Parathyroid adenoma (tissue), 2 donors: ENCODE results near the gene UTS2R.

Experiments
- H2AFZ ChIP-seq: fragments of 300-600 bp; sonication (generic); one replicate; pipeline ENCODE4 v1.7.0; 2017; ENCODE audit warnings: antibody characterized with exemption, mild to moderate bottlenecking
- H3K27ac ChIP-seq: fragments of 300-600 bp; sonication (generic); one replicate; pipeline ENCODE4 v1.7.0; 2017
- H3K27me3 ChIP-seq: fragments of 300-600 bp; sonication (generic); one replicate; pipeline ENCODE4 v1.7.0; 2017; ENCODE audit warnings: low read length; ENCODE audit not compliant: control insufficient read depth, insufficient read depth
- H3K36me3 ChIP-seq: fragments of 300-600 bp; sonication (generic); one replicate; pipeline ENCODE4 v1.7.0; 2017; ENCODE audit warnings: low read length; ENCODE audit not compliant: control insufficient read depth, insufficient read depth
- H3K4me1 ChIP-seq: fragments of 300-600 bp; sonication (generic); one replicate; pipeline ENCODE4 v1.7.0; 2017; ENCODE audit warnings: control low read depth
- H3K4me2 ChIP-seq: fragments of 300-600 bp; sonication (generic); one replicate; pipeline ENCODE4 v1.7.0; 2017; ENCODE audit warnings: low read length
- H3K4me3 ChIP-seq: fragments of 300-600 bp; sonication (generic); one replicate; pipeline ENCODE4 v1.7.0; 2017; ENCODE audit warnings: low read depth, low read length
- H3K79me2 ChIP-seq: fragments of 300-600 bp; sonication (generic); one replicate; pipeline ENCODE4 v1.7.0; 2017; ENCODE audit warnings: control low read depth
- H3K9ac ChIP-seq: fragments of 300-600 bp; sonication (generic); one replicate; pipeline ENCODE4 v1.7.0; 2017; ENCODE audit warnings: mild to moderate bottlenecking
- H3K9me3 ChIP-seq: fragments of 300-600 bp; sonication (generic); one replicate; pipeline ENCODE4 v1.7.0; 2017; ENCODE audit warnings: low read length; ENCODE audit not compliant: control insufficient read depth
- TF ChIP-seq, protein P1 (sequence below): fragments of 300-600 bp; sonication (generic); IDR thresholded peaks from one replicate; pipeline ENCODE4 v1.7.0; 2017; ENCODE audit warnings: antibody characterized with exemption, mild to moderate bottlenecking
- donor health status: primary hyperparathyroidism.

The UTS2R gene

DNA sequence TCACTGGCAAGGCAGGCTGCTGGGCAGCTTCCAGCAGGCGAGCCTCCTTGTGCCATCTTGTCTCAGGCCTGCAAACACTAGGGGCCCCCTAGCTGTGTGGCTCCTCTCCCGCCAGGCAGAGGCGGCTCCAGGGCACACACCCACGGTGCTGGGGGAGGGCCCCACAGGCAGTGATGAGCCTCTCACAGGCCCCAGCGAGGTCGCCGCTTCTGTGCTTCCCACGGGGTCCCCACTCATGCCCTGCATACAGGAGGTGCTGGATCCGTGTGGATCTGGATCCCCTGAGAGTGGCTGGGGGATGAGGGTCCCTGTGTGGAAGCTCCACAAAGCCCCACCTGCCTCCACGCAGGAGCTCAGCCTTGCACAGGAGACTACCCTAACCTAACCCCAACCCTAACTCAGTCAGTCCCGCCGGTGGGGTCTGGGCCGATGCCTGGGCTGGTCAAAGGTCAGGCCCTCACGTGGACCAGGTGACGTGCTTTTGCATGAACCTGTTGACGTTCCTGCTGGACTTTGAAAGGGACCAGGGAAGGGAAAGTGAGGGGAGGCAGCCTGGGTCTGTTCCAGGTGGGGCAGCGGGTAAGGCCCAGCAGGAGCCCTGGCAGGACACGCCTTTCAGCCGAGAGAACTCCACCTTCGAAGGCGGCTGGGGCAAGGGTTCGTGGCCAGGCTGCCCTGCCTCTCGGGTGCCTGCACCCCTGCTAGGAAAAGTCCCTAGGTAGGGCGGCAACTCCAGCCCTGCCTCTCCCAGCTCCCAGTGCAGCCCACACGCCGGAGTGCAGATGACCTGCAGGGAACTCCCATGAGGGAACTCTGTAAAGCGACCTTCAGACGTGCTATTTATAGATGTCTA lies 43.2 kb upstream of the UTS2R start:
- no peak overlapping the region for H2AFZ ChIP-seq
- H3K9ac ChIP-seq: no peak overlapping the region
- H3K4me1 ChIP-seq: peaks cover 12% of the 10 kb centered on the region
- no peaks in the 10 kb centered on the region for H3K79me2 ChIP-seq
- H3K9me3 ChIP-seq: no peaks in the 10 kb centered on the region
- TF ChIP-seq, protein P1, sequence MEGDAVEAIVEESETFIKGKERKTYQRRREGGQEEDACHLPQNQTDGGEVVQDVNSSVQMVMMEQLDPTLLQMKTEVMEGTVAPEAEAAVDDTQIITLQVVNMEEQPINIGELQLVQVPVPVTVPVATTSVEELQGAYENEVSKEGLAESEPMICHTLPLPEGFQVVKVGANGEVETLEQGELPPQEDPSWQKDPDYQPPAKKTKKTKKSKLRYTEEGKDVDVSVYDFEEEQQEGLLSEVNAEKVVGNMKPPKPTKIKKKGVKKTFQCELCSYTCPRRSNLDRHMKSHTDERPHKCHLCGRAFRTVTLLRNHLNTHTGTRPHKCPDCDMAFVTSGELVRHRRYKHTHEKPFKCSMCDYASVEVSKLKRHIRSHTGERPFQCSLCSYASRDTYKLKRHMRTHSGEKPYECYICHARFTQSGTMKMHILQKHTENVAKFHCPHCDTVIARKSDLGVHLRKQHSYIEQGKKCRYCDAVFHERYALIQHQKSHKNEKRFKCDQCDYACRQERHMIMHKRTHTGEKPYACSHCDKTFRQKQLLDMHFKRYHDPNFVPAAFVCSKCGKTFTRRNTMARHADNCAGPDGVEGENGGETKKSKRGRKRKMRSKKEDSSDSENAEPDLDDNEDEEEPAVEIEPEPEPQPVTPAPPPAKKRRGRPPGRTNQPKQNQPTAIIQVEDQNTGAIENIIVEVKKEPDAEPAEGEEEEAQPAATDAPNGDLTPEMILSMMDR: no peak
- no peak overlapping the region for H3K27ac ChIP-seq
- no peaks in the 10 kb centered on the region for H3K27me3 ChIP-seq
- H3K4me2 ChIP-seq: no peak overlapping the region
- no peaks in the 10 kb centered on the region for H3K36me3 ChIP-seq
- H3K4me3 ChIP-seq: no peak overlapping the region

DNA sequence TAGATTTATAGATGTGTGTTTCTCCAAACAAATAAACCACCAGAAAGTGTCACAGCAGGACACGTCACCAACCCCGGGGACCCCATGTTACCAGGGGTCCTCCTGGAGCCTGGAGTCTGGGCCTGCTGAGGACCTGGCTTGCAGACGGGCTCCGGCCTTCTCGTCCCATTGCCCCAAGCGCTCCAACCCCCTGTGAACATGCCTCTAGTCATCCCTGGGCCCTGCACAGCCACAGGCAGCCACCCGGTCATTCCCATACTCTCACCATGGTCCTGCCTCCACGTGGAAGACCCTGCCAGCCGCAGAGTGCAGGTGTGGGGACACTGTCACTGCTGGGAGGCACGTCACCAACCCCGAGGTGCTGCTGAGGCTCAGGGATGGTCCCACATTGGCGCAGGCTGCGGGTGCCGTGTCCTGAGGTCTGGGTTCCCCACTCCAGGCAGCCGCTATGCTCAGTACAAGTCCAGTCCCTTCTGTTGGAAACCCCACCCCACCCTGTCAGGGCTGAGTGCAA lies 42.5 kb upstream of the UTS2R start:
- no peaks in the 10 kb centered on the region for H3K27me3 ChIP-seq
- H3K27ac ChIP-seq: no peak overlapping the region
- no peak overlapping the region for H3K9ac ChIP-seq
- peaks cover 12% of the 10 kb centered on the region for H3K4me1 ChIP-seq
- no peaks in the 10 kb centered on the region for H3K79me2 ChIP-seq
- H3K36me3 ChIP-seq: no peaks in the 10 kb centered on the region
- TF ChIP-seq, protein P1: no peak
- no peak overlapping the region for H3K4me2 ChIP-seq
- H2AFZ ChIP-seq: no peak overlapping the region
- no peak overlapping the region for H3K4me3 ChIP-seq
- no peaks in the 10 kb centered on the region for H3K9me3 ChIP-seq

DNA sequence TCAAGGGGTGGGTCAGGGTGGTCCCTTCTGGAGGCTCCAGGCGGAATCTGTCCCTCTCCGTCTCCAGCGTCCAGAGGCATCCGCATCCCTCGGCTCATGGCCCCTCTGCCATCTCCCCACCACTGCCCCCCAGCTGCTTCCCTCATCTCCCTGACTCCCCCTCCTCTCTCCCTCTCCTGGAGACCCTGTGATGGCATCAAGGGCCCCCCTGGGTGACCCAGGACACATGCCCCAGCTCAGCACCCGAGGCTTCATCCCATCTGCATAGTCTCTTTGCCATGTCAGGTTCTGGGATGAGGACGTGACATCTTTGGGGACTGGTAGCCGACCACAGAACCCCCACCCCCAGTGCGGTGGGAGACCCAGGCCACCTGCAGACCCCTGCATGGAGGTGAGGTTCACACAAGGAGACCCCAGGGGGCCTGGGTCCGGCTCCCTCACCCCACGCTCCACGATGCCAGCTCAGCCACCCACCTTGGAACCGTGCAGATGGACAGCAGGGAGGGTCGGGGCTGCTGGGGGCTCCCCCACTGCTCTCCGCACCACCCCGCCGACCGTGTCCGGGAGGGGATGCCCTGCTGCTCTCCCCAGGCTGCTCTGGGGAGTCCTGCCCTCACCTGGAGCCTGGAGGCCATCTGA lies 41.8 kb upstream of the UTS2R start:
- TF ChIP-seq, protein P1: no peak

DNA sequence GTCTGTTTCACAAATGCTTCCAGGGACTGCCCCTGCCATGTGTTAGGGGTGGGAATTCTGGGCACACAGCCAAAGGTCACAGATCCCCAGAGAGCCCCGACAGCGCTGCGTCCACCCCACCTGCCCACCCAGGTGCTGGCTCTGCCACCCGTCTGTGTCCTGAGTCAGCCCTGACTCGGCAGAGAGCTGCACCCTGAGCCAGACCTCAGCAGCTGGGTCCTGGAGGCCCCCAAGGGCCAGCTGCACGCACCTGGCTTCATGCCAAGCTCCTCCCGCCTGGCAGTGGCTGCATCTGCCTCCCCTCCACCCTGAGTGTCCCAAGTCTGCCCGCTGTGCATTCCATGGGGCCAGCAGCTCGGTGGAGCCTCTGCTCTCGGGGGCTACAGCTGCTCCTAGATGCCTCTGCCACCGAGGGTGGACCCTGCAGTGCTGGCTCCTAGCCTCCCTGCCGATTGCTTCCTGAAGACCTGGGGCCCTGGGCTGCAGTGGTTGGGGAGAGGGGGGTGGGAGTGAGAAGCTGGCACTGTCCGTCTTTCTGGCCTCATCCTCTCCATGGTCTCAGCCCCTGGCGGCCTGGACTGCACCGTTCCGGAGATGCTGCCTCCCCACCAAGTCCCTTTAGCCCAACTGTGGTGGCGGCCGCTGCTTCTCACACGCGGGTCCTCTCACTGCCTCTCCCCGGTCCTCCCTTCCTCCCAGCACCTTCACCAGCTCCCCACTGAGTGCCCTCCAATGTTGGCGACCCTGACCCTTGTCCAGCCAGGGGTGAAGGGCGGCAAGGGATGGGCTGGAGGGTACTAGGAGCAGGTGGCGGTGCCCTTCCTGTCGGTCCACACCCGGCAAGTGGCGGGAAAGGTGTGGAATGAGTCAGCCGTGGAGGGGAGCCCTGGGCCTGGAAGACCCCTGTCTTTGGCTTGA lies 41.0 kb upstream of the UTS2R start:
- TF ChIP-seq, protein P1: no peak
- Histone ChIP-seq H3K79me2 (no peaks in the 10 kb centered on the region), H3K36me3 (no peaks in the 10 kb centered on the region), H3K4me2 (no peak overlapping the region), H3K4me1 (peaks cover 12% of the 10 kb centered on the region), H2AFZ (no peak overlapping the region), H3K9me3 (no peaks in the 10 kb centered on the region), H3K27ac (no peak overlapping the region), H3K9ac (no peak overlapping the region), H3K27me3 (no peaks in the 10 kb centered on the region), H3K4me3 (no peak overlapping the region)

More for the DNA sequence above, 41.8 kb upstream of the UTS2R start:
- Histone ChIP-seq H3K36me3 (no peaks in the 10 kb centered on the region), H3K9me3 (no peaks in the 10 kb centered on the region), H3K4me1 (peaks cover 12% of the 10 kb centered on the region), H3K79me2 (no peaks in the 10 kb centered on the region), H3K9ac (no peak overlapping the region), H3K27ac (no peak overlapping the region), H2AFZ (no peak overlapping the region), H3K27me3 (no peaks in the 10 kb centered on the region), H3K4me3 (no peak overlapping the region), H3K4me2 (no peak overlapping the region)
